HL-60 (cell line): Measurements from ENCODE around the gene PANX2.

Source experiments
- CTCF ChIP-seq: IDR thresholded peaks from one replicate; pipeline ENCODE4 v1.5.1; 2011; ENCODE audit warnings: low read length, control low read depth, inconsistent platforms; ENCODE audit not compliant: insufficient read depth
- GABPA ChIP-seq: IDR thresholded peaks from 2 replicates; pipeline ENCODE4 v1.6.1; 2012; ENCODE audit warnings: low read depth
- POLR2AphosphoS5 ChIP-seq: IDR thresholded peaks from 2 replicates; pipeline ENCODE4 v1.6.1; 2012; ENCODE audit warnings: low read depth
- REST ChIP-seq: IDR thresholded peaks from 2 replicates; pipeline ENCODE4 v1.6.1; 2012; ENCODE audit warnings: low read depth; ENCODE audit not compliant: insufficient replicate concordance
- SPI1 ChIP-seq: IDR thresholded peaks from 2 replicates; pipeline ENCODE4 v1.6.1; 2012; ENCODE audit warnings: low read depth, mild to moderate bottlenecking, borderline replicate concordance

GRCh38 chr22:50220603-50221409, 50.3 kb downstream of the PANX2 start:
- TF ChIP-seq CTCF = no peak
- TF ChIP-seq POLR2AphosphoS5 = no peak
- no peak for TF ChIP-seq GABPA
- no peak for TF ChIP-seq REST
- no peak for TF ChIP-seq SPI1
